ENCODE measurements around the gene MRPL44. TPM values are rescaled to one million over a fixed set of nuclear protein-coding genes. Genes with fewer than 3 reads are reported as not detected.

MRPL44 gene
- total RNA-seq, 1 experiment from 2014 or later, result 64.9 TPM

GRCh38 chr2:223978451-223978850, 21.2 kb downstream of the MRPL44 start:
- TF ChIP-seq CTCF (IDR thresholded peaks at IDR 0.05; ENCODE audit: insufficient read depth in 1 of 2, low read depth in 1 of 2, low read length in 1 of 2, severe bottlenecking in 1 of 2, unreplicated experiment in 1 of 2), result no peak
- Histone ChIP-seq H3K4me3 (ENCODE audit: low read depth, low read length) (no peak overlapping the region), H3K27me3 (replicated peaks; ENCODE audit: control insufficient read depth, insufficient read depth, low read length) (no peaks in the 10 kb centered on the region), H3K9me3 (no peaks in the 10 kb centered on the region), H3K36me3 (ENCODE audit: control insufficient read depth, insufficient read depth, low read length) (no peaks in the 10 kb centered on the region), H3K4me1 (no peaks in the 10 kb centered on the region)
- Mint-ChIP-seq H3K9me3 (ENCODE audit: unreplicated experiment) (no peaks in the 10 kb centered on the region), H3K36me3 (ENCODE audit: insufficient read depth, unreplicated experiment) (no peaks in the 10 kb centered on the region), H3K4me3 (ENCODE audit: unreplicated experiment) (no peak overlapping the region), H3K4me1 (ENCODE audit: low read depth, unreplicated experiment) (no peaks in the 10 kb centered on the region), H3K27ac (ENCODE audit: unreplicated experiment) (no peak overlapping the region), H3K27me3 (ENCODE audit: insufficient read depth, unreplicated experiment) (no peaks in the 10 kb centered on the region)
- no peak for DNase-seq
- no TSS peak for BruUV-seq (replicated peaks)
- CTCF ChIA-PET, result no interaction called here
- POLR2A ChIA-PET, result no interaction called here
- intact Hi-C loops (cut with micrococcal nuclease; ENCODE audit: unreplicated experiment), result no loop called here

GRCh38 chr2:223979730-223980396, 22.6 kb downstream of the MRPL44 start:
- no peak for DNase-seq
- ChIA-PET CTCF (interaction anchor here (0.9 to 1.3 kb wide), 2 partner anchors 10 to 14 kb away, joined by 3 to 6 read pairs; no protein-coding TSS in a partner anchor), POLR2A (no interaction called here)
- no peak overlapping the region for H3K4me3 Mint-ChIP-seq (ENCODE audit: unreplicated experiment)
- Histone ChIP-seq H3K4me3 (ENCODE audit: low read depth, low read length) (no peak overlapping the region), H3K4me1 (no peaks in the 10 kb centered on the region), H3K36me3 (ENCODE audit: control insufficient read depth, insufficient read depth, low read length) (no peaks in the 10 kb centered on the region), H3K27me3 (replicated peaks; ENCODE audit: control insufficient read depth, insufficient read depth, low read length) (no peaks in the 10 kb centered on the region), H3K9me3 (no peaks in the 10 kb centered on the region)
- H3K27ac Mint-ChIP-seq (ENCODE audit: unreplicated experiment), result no peak overlapping the region
- no peaks in the 10 kb centered on the region for H3K4me1 Mint-ChIP-seq (ENCODE audit: low read depth, unreplicated experiment)
- no peaks in the 10 kb centered on the region for H3K36me3 Mint-ChIP-seq (ENCODE audit: insufficient read depth, unreplicated experiment)
- intact Hi-C loops (cut with micrococcal nuclease; ENCODE audit: unreplicated experiment), result no loop called here
- no TSS peak for BruUV-seq (replicated peaks)
- H3K9me3 Mint-ChIP-seq (ENCODE audit: unreplicated experiment), result no peaks in the 10 kb centered on the region
- peaks cover 4% of the 10 kb centered on the region for H3K27me3 Mint-ChIP-seq (ENCODE audit: insufficient read depth, unreplicated experiment)
- TF ChIP-seq CTCF (IDR thresholded peaks at IDR 0.05; ENCODE audit: insufficient read depth in 1 of 2, low read depth in 1 of 2, low read length in 1 of 2, severe bottlenecking in 1 of 2, unreplicated experiment in 1 of 2), result no peak

GRCh38 chr2:223980397-223980735, 23.1 kb downstream of the MRPL44 start:
- intact Hi-C loops (cut with micrococcal nuclease; ENCODE audit: unreplicated experiment), result no loop called here
- CTCF ChIA-PET, result interaction anchor here (0.9 kb wide), 1 partner anchor 10 kb away, joined by 6 read pairs; no protein-coding TSS in a partner anchor
- POLR2A ChIA-PET, result no interaction called here

More at GRCh38 chr2:223980397-223980735, 23.1 kb downstream of the MRPL44 start:
- Mint-ChIP-seq H3K9me3 (ENCODE audit: unreplicated experiment) (no peaks in the 10 kb centered on the region), H3K27me3 (ENCODE audit: insufficient read depth, unreplicated experiment) (peaks cover 4% of the 10 kb centered on the region), H3K4me3 (ENCODE audit: unreplicated experiment) (no peak overlapping the region), H3K36me3 (ENCODE audit: insufficient read depth, unreplicated experiment) (no peaks in the 10 kb centered on the region), H3K4me1 (ENCODE audit: low read depth, unreplicated experiment) (no peaks in the 10 kb centered on the region), H3K27ac (ENCODE audit: unreplicated experiment) (no peak overlapping the region)
- no TSS peak for BruUV-seq (replicated peaks)
- no peak for TF ChIP-seq CTCF (IDR thresholded peaks at IDR 0.05; ENCODE audit: insufficient read depth in 1 of 2, low read depth in 1 of 2, low read length in 1 of 2, severe bottlenecking in 1 of 2, unreplicated experiment in 1 of 2)
- Histone ChIP-seq H3K36me3 (ENCODE audit: control insufficient read depth, insufficient read depth, low read length) (no peaks in the 10 kb centered on the region), H3K4me1 (no peaks in the 10 kb centered on the region), H3K27me3 (replicated peaks; ENCODE audit: control insufficient read depth, insufficient read depth, low read length) (no peaks in the 10 kb centered on the region), H3K4me3 (ENCODE audit: low read depth, low read length) (no peak overlapping the region), H3K9me3 (no peaks in the 10 kb centered on the region)
- DNase-seq, result no peak
